Spinal cord (tissue), 10 donors: Measurements from ENCODE around the gene OGFOD1. TPM values are rescaled to one million over a fixed set of nuclear protein-coding genes. Genes with fewer than 3 reads are reported as not detected.

ENCODE experiments used
- DNase-seq, 6 donors: peaks; one replicate each; pipeline versions ENCODE4 v3.0.0 to v3.0.0-alpha.2; 2013 to 2015; ENCODE audit warnings: low spot score in 6 of 6, low read depth in 4 of 6
- H3K27ac ChIP-seq: one replicate; pipeline ENCODE4 v1.5.1; 2013; ENCODE audit warnings: low read depth, low read length, control low read depth
- H3K27me3 ChIP-seq: one replicate; pipeline ENCODE4 v1.6.1; 2013; ENCODE audit warnings: low read length; ENCODE audit not compliant: control insufficient read depth, insufficient read depth
- H3K36me3 ChIP-seq: one replicate; pipeline ENCODE4 v1.6.1; 2013; ENCODE audit warnings: low read length; ENCODE audit not compliant: control insufficient read depth, insufficient read depth
- H3K4me1 ChIP-seq: one replicate; pipeline ENCODE4 v1.6.1; 2013; ENCODE audit warnings: low read length; ENCODE audit not compliant: control insufficient read depth, insufficient read depth
- H3K4me3 ChIP-seq: one replicate; pipeline ENCODE4 v1.5.1; 2013; ENCODE audit warnings: low read depth, low read length, control low read depth
- H3K9me3 ChIP-seq: one replicate; pipeline ENCODE4 v1.6.1; 2013; ENCODE audit warnings: low read length; ENCODE audit not compliant: control insufficient read depth, insufficient read depth
- WGBS: methylation state at CpG from one replicate; pipeline ENCODE4 v1.1.5; 2013; ENCODE audit warnings: missing lambda C conversion rate; ENCODE audit not compliant: insufficient coverage; 5-methylcytosine and 5-hydroxymethylcytosine counted together
- polyA plus RNA-seq, 2 donors: library from polyadenylated mRNA; unstranded; fragments of 120-200 nt; gene quantifications; one replicate each; pipeline ENCODE4 v1.2.1, GENCODE V29; 2013; ENCODE audit not compliant: insufficient read length in 2 of 2
- total RNA-seq, 2 donors: library from RNA; depleted of rRNA in 1 of 2; stranded (reverse); fragments of 120-200 nt in 1 of 2; fragments of >200 nt in 1 of 2; gene quantifications; one replicate each; pipeline versions ENCODE4 v1.2.3 to v1.2.4, GENCODE V29; 2013 to 2014
- donor health status: healthy.

Gene OGFOD1
- total and polyA plus RNA-seq, 4 donors: 35.1 to 56.3 (median 42.6) TPM

DNA sequence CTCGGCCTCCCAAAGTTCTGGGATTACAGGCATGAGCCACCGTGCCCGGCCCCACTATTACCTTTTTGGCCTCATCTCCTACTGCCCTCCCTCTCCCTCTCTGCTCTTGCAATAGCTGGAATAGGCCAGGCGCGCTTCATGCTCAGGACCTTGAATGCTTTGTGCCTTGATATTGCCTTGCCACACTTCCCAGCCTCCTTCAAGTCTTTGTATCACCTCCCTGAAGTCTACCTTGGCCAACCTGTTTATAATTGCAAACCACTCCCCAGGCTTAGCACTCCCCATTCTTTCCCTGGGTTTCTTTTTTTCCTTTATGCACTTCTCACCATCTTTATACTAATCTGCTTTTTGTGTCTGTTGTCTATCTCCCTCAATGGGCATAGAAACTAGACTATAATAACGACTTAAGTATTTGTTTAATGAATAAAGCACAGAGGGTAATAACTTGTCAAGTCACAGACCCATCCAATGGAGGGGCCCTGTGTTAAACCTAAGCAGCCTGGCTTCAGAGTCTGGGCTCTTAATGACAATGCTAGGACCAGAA is 6.6 kb downstream of the OGFOD1 start:
- 97% methylated on average over 5 of the region's 6 CpGs for WGBS
- peaks cover 15% of the 10 kb centered on the region for H3K36me3 ChIP-seq
- H3K27ac ChIP-seq: no peak overlapping the region
- no peaks in the 10 kb centered on the region for H3K4me1 ChIP-seq
- H3K27me3 ChIP-seq: no peaks in the 10 kb centered on the region
- no peak overlapping the region for H3K4me3 ChIP-seq
- DNase-seq: no peak
- no peaks in the 10 kb centered on the region for H3K9me3 ChIP-seq

DNA sequence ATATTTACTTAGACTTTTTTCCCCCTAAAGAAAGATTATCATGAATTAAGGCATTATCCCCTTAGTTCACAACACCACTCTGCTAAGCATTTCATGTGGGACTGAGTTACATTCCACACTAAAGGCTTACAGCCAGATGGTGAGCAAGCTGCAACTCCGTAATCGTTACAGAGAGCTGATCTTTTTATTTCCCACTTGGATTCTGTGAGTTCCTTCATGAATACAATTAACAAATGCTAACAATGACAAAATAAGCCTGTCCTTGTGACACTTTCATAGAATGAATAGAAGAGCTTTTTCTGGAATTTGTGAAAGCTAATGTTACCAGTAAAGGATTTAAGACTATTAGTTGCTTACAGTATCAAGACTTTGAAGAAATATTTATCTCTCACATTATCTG is 8.7 kb downstream of the OGFOD1 start:
- WGBS: no CpG with 5 or more reads among the region's 2 CpGs
- peak in 3 of 6 donors; percentile 7 to 88 (median 63) for DNase-seq
- no peaks in the 10 kb centered on the region for H3K27me3 ChIP-seq
- H3K9me3 ChIP-seq: no peaks in the 10 kb centered on the region
- H3K36me3 ChIP-seq: peaks cover 12% of the 10 kb centered on the region
- no peak overlapping the region for H3K27ac ChIP-seq
- no peaks in the 10 kb centered on the region for H3K4me1 ChIP-seq
- H3K4me3 ChIP-seq: no peak overlapping the region

DNA sequence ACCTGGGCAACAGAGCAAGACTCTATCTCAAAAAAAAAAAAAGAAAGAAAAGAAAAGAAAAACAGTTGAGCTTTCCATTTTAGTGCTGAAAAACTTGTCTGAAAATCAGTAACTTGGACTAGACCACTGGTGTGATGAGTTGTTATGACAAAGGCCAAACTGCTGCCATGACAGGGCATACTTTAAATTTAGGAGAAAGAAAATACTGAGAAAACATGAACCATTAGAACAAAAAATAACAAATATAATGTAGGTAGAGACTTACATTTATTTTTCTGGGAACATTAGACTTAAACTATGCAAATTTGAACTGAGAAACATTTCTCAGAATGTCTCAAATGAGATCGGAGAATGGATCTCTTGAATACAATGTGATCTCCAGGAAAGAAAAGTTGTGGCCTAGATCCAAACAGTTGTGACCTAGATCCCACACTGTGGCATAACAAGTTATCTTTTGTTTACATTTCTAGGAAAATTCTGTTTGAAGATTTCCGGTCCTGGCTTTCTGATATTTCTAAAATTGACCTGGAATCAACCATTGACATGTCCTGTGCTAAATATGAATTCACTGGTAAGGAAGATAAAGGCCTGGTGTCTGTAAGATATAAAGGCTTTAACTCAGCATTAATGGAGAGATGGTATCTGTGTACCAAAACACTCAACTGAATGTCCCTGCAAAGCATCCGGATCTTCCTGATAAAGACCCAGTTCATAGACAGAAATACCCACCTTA is 10.9 kb downstream of the OGFOD1 start:
- Histone ChIP-seq H3K4me1 (no peaks in the 10 kb centered on the region), H3K9me3 (no peaks in the 10 kb centered on the region), H3K36me3 (peaks cover 18% of the 10 kb centered on the region), H3K4me3 (no peak overlapping the region), H3K27me3 (no peaks in the 10 kb centered on the region), H3K27ac (no peak overlapping the region)
- no peak for DNase-seq
- WGBS: 83% methylated on average over 1 of the region's 3 CpGs

DNA sequence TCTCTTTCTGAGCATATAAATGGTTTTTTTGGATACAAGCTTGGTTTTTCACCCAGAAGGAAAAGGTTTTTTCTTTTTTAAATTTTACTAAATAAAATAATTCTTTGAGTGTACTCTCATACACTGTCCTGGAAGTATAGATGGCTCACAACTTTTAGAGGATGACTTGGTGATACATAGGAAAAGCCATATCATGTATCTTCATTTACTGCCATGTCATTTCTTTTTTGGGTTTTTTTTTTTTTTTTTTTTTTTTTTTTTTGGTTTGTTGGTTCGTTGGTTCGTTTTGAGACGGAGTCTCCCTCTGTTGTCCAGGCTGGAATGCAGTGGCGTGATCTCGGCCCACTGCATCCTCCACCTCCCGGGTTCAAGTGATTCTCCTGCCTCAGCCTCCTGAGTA is 11.8 kb downstream of the OGFOD1 start:
- H3K27me3 ChIP-seq: no peaks in the 10 kb centered on the region
- peaks cover 22% of the 10 kb centered on the region for H3K36me3 ChIP-seq
- DNase-seq: no peak
- no peaks in the 10 kb centered on the region for H3K9me3 ChIP-seq
- H3K4me1 ChIP-seq: no peaks in the 10 kb centered on the region
- H3K27ac ChIP-seq: no peak overlapping the region
- H3K4me3 ChIP-seq: no peak overlapping the region
- WGBS: 100% methylated on average over 2 of the region's 6 CpGs

DNA sequence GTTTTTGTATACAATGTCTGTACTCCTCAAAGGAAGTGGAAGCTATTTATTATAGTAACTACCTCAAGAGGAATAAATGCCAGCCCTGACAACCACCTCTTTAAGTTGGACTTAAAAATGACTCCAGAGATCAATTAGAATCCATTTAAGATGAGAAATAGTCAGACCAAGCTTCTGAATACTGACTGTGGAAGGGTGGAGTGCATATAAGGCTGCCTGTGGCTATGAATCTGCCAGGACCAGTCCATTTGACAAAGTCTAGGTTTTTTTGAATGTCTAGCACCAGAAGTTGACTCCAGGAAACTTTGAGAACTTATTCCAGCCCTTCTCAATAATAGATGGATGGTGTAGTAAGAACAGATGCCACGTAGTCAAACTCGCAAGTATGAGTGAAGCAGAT is 15.0 kb downstream of the OGFOD1 start:
- Histone ChIP-seq H3K4me3 (no peak overlapping the region), H3K4me1 (no peaks in the 10 kb centered on the region), H3K36me3 (peaks cover 40% of the 10 kb centered on the region), H3K27ac (no peak overlapping the region), H3K9me3 (no peaks in the 10 kb centered on the region), H3K27me3 (no peaks in the 10 kb centered on the region)
- no CpG with 5 or more reads among the region's 2 CpGs for WGBS
- DNase-seq: no peak

DNA sequence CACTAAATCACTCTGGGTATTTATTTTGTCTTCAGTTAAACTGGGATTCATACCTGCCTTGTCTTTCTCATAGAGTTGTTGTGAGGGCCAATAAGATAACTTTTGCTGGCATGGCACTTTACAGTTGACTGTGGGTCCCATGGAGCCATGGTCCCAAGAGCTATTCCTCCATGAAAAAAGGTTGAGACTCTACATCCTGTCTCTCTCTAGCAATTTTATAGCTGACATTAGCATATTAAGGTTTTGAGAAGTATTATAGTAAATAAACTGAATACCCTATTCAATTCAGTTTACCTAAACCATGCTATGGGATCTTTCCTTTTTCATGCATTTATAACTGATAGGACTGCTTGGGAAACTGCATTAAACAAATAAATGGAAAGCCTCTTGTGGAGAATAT is 17.4 kb downstream of the OGFOD1 start:
- Histone ChIP-seq H3K27ac (no peak overlapping the region), H3K27me3 (no peaks in the 10 kb centered on the region), H3K36me3 (peaks cover 49% of the 10 kb centered on the region)

DNA sequence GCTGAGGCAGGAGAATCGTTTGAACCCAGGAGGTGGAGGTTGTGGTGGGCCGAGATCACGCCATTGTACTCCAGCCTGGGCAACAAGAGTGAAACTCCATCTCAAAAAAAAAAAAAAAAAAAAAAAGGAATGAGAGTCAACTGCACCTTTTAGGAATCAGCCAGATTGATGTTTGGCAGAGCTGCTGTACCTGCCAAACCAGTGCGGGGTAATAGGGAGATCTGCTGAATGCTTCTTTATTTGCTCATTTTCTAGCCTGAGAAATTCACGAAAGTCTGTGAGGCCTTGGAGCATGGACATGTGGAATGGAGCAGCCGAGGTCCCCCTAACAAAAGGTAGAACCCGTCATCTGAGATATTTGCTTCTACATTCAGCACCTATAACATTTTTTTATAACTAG is 18.4 kb downstream of the OGFOD1 start:
- 94% methylated on average over 2 of the region's 7 CpGs for WGBS
- H3K9me3 ChIP-seq: no peaks in the 10 kb centered on the region
- no peak for DNase-seq
- H3K27me3 ChIP-seq: no peaks in the 10 kb centered on the region
- H3K36me3 ChIP-seq: peaks cover 55% of the 10 kb centered on the region
- H3K4me1 ChIP-seq: no peaks in the 10 kb centered on the region
- no peak overlapping the region for H3K4me3 ChIP-seq
- H3K27ac ChIP-seq: no peak overlapping the region

More for the DNA sequence above, 17.4 kb downstream of the OGFOD1 start:
- Histone ChIP-seq H3K4me3 (no peak overlapping the region), H3K4me1 (no peaks in the 10 kb centered on the region), H3K9me3 (no peaks in the 10 kb centered on the region)
- no peak for DNase-seq

DNA sequence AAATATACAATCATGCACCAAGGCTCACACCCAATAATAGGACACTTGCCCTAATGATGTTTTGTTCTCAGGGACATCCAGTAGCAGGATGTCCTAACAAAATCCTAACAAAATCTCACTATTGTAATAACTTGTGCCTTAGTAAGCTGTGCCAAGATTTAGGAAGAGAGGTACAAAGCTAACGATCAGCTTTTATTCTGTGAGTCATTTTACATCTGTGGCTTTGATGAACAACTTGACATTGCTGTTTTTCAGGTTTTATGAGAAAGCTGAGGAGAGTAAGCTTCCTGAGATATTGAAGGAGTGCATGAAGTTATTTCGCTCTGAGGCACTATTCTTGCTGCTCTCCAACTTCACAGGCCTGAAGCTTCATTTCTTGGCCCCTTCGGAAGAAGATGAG is 18.9 kb downstream of the OGFOD1 start:
- H3K9me3 ChIP-seq: no peaks in the 10 kb centered on the region
- DNase-seq: no peak
- H3K27me3 ChIP-seq: no peaks in the 10 kb centered on the region
- no peak overlapping the region for H3K27ac ChIP-seq
- WGBS: 100% methylated on average over 1 of the region's 3 CpGs
- H3K4me3 ChIP-seq: no peak overlapping the region
- peaks cover 51% of the 10 kb centered on the region for H3K36me3 ChIP-seq
- H3K4me1 ChIP-seq: no peaks in the 10 kb centered on the region

DNA sequence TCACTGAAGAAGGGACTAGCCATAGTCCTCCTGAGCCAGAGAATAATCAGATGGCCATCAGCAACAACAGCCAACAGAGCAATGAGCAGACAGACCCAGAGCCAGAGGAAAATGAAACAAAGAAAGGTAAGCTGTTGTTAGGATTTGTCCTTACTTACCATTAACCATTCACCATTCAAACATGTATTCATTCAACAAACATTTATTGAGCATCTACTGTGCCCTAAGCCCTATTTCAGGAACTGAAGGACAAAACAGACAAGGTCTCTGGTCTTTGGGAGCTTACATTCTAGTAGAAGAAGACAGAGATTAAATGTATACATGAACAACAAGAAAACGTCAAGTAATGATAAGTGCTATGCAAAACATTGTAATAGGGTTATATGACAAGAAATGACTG is 19.3 kb downstream of the OGFOD1 start:
- Histone ChIP-seq H3K27me3 (no peaks in the 10 kb centered on the region), H3K27ac (no peak overlapping the region), H3K9me3 (no peaks in the 10 kb centered on the region), H3K4me3 (no peak overlapping the region), H3K36me3 (peaks cover 50% of the 10 kb centered on the region), H3K4me1 (no peaks in the 10 kb centered on the region)
- WGBS: no CpG with 5 or more reads among the region's 1 CpG
- no peak for DNase-seq

DNA sequence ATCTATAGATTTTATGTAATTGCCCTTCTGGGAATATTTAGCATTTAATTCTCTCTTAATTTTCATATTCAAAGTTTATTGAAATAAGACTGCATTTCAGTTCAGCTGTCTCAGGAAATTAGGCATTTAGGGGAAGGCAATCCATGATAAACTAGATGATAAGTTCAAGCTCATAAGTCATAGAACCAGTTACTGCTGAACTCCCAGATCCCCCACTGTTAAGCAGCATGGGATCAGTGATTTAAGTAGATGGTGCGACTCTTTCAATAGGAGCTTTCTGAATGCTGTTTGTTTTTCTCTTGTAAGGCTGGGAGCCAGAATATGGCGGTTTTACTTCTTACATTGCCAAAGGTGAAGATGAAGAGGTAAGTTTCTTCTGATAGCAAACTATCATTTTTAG is 23.8 kb downstream of the OGFOD1 start:
- Histone ChIP-seq H3K9me3 (no peaks in the 10 kb centered on the region), H3K4me3 (no peak overlapping the region), H3K4me1 (no peaks in the 10 kb centered on the region), H3K27me3 (no peaks in the 10 kb centered on the region), H3K36me3 (peaks cover 41% of the 10 kb centered on the region), H3K27ac (no peak overlapping the region)
- no CpG with 5 or more reads among the region's 2 CpGs for WGBS
- DNase-seq: peak in 1 of 6 donors; percentile 34
